ENCODE data around the gene ZDHHC17. TPM values are rescaled to one million over a fixed set of nuclear protein-coding genes. Genes with fewer than 3 reads are reported as not detected.

Gene ZDHHC17
- total and polyA plus RNA-seq, 2 of the 13 experiments (the other 11 are each of a cell fraction or from before 2014, with no cell fraction given), result 36.7 to 38.5 TPM

GRCh38 chr12:76878899-76879709 is 115.2 kb downstream of the ZDHHC17 start, which contains the start of gene CSRP2 (continued):
- TF ChIP-seq ZFP91 (CRISPR knock-in tag; IDR thresholded peaks at IDR 0.05; ENCODE audit: borderline replicate concordance) (peak; percentile 78), PAX8 (CRISPR knock-in tag; IDR thresholded peaks at IDR 0.05; ENCODE audit: borderline replicate concordance) (no peak), GLI4 (CRISPR knock-in tag; IDR thresholded peaks at IDR 0.05; ENCODE audit: borderline replicate concordance) (no peak), THAP9 (CRISPR knock-in tag; IDR thresholded peaks at IDR 0.05; ENCODE audit: borderline replicate concordance) (no peak), TFDP1 (CRISPR knock-in tag; IDR thresholded peaks at IDR 0.05; ENCODE audit: borderline replicate concordance) (peak; percentile 60; the same call in 1 of the 2 replicates), CHCHD3 (CRISPR knock-in tag; IDR thresholded peaks at IDR 0.05) (peak; percentile 73; the same call in 1 of the 2 replicates), ZNF34 (CRISPR knock-in tag; IDR thresholded peaks at IDR 0.05; ENCODE audit: borderline replicate concordance) (0 out of 2 replicates have a peak, but pooled peaks have one; percentile 29), MAZ (IDR thresholded peaks at IDR 0.05; ENCODE audit: borderline replicate concordance, low read depth, low read length) (peak; percentile 64; the same call in 1 of the 2 replicates), MAZ (CRISPR knock-in tag; IDR thresholded peaks at IDR 0.05; ENCODE audit: low read depth) (peak; percentile 77), MIXL1 (CRISPR knock-in tag; IDR thresholded peaks at IDR 0.05) (no peak), KMT2B (CRISPR knock-in tag; IDR thresholded peaks at IDR 0.05) (no peak), KMT2A (CRISPR knock-in tag; IDR thresholded peaks at IDR 0.05) (0 out of 2 replicates have a peak, but pooled peaks have one; percentile 38), KLF12 (CRISPR knock-in tag; IDR thresholded peaks at IDR 0.05; ENCODE audit: borderline replicate concordance) (peak; percentile 70; the same call in 1 of the 2 replicates), GPN1 (CRISPR knock-in tag; IDR thresholded peaks at IDR 0.05; ENCODE audit: borderline replicate concordance) (no peak), ZNF775 (CRISPR knock-in tag; IDR thresholded peaks at IDR 0.05; ENCODE audit: borderline replicate concordance) (no peak), PHF21A (CRISPR knock-in tag; IDR thresholded peaks at IDR 0.05) (peak; percentile 45), MXD4 (CRISPR knock-in tag; IDR thresholded peaks at IDR 0.05) (no peak), NBN (conservative IDR thresholded peaks at IDR 0.05) (no peak), MTF1 (CRISPR knock-in tag; IDR thresholded peaks at IDR 0.05) (no peak), REL (CRISPR knock-in tag; conservative IDR thresholded peaks at IDR 0.05) (no peak), ZBTB1 (CRISPR knock-in tag; IDR thresholded peaks at IDR 0.05; ENCODE audit: borderline replicate concordance) (no peak), KLF11 (CRISPR knock-in tag; IDR thresholded peaks at IDR 0.05) (no peak), ZNF350 (CRISPR knock-in tag; IDR thresholded peaks at IDR 0.05; ENCODE audit: borderline replicate concordance, low read depth) (no peak), CBFB (CRISPR knock-in tag; IDR thresholded peaks at IDR 0.05) (no peak), ZNF343 (CRISPR knock-in tag; IDR thresholded peaks at IDR 0.05) (no peak)

Measured in HepG2 (cell line).